Measurements from ENCODE around the gene LRRC25.
A peak's percentile ranks its signal among the peaks of the same experiment; 100 is the strongest.

Gene LRRC25

GRCh38 chr19:18397242-18398202, at the start of gene LRRC25:
LRRC25 (minus strand) TSS chr19:18397622; CDS start chr19:18396963, 659 bp downstream.
- DNase-seq (ENCODE audit: low spot score), result no peak

DNA sequence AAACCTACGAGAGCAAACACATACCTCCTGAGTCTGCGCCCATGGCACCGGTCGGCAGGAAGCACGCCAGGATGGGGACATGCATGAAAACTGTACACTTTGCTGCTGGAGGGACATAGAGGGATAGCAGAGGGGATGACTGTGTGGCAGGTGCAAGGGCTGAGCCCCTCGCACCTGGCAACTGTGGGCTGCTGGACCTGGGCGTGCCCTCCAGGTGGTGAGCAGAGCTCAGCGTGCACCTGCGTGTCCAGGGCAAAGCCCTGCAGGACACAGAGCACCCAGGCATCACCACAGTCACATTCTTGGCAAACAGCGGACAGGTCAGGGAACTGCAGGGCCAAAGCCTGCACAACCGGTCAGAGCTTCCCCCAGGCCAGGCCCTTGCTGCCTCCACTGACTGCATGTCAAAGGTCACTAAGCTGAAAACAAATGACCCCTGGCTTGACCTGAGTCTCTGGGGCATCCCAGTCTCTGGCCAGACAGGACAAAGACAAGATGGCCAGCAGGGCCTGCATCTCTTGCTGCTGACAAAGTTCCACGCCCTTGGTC, 49.5 kb upstream of the LRRC25 start:
- DNase-seq (ENCODE audit: low spot score), result no peak

DNA sequence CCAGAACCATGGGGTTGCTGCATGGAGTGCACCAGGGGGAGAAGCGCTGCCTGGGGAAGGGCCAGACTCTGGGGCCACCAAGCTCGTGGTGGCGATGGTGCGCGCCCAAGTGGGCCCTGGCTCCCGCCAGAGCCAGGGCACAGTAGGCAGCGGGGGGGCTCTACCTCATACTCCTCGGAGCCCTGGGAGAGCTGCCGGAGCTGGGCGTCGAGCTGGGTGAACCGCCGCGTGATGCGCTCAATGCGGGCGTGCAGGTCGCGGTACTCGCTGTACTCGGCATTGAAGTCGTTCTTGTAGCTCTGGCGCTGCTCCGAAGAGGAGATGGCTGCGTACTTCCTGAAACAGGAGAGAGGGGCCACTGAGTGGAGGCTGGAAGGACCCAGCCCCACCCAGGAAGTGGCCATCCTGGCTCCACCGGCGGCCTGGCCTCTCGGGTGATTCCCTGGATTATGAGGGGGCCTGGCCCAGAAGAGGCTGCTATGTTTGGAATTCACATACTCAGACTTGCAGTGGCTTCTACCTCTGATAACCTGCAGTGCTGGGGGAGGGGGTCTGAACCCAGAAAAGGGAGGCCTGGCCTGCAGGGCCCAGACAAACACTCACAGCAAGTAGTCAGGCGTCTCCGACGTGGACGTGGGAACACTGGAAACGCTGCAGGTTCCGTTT, 48.9 kb upstream of the LRRC25 start:
- DNase-seq (ENCODE audit: low spot score), result no peak

DNA sequence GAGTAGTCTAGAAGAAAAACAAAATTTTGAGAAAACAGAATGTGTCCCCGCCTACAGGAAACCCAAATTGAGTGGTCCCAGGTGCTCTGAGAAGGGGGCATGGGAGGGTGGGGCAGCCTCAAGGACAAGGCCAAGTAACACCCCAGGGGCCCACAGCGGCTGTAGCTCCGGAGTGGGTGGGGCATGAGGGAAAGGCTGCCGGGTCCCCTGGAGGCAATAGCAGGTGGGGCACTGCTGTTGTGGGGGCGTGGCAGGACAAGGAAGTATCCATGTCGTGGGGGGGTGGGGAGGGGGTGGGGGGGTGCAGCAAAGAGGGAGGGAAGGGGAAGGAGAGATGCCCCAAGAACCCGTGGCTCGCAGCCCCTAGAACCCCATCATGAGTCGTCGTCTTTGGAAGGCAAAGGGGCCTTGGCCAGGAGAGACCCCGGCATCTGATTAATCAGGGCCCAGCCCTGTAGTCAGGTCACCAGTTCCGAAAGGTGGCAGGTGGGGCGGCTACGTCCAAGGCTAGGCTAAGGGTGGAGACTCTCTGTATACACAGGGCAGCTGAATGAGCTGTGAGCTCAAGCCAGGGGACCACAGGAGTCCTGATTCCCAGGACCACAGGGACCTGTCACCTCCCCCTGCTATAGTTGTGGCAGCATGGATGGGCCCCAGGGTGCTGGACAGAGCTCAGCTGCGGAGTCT, 48.0 kb upstream of the LRRC25 start:
- no peak for DNase-seq (ENCODE audit: low spot score)

DNA sequence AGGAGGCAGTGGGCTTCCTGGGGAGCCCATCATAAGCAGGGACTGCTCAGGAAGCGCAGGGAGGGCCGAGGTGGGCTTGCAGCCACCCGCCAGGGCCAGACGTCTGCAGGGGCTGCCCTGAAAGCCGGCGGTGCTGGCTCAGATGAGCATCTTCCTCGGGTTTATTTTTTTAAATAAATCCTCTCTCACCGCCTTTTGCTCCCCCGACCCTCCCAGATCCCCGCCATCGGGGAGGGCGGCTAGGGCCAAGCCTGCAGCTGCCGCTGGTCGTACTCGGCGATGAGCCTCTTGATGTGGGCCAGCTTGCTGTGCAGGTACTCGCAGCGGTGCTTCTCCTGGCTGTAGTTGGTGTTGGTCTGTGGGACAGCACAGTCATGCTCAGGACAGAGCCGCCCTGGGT, 47.1 kb upstream of the LRRC25 start:
- DNase-seq (ENCODE audit: low spot score), result no peak

DNA sequence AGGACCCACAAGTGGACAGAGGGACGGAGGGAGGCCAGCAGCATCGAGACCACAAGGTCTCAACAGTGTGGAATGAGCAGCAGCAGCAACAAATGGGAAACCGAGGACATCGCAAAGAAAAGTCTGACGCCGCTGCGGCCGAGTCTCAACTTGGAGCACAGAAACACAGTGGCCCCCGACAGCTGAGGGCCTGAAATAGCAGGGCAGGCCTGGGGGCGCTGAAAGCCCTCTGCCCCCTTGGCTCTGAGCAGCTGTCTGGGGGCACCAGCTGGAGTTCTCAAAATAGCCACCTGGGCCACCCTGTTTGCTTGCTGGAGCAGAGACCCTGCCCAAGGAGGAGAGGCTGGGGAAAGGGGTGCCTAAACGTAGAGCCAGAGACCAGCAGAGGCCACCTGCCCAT, 46.4 kb upstream of the LRRC25 start:
- no peak for DNase-seq (ENCODE audit: low spot score)

- no peak for DNase-seq (ENCODE audit: low spot score)
Measured at GRCh38 chr19:18443406-18443805, 46.0 kb upstream of the LRRC25 start.

DNA sequence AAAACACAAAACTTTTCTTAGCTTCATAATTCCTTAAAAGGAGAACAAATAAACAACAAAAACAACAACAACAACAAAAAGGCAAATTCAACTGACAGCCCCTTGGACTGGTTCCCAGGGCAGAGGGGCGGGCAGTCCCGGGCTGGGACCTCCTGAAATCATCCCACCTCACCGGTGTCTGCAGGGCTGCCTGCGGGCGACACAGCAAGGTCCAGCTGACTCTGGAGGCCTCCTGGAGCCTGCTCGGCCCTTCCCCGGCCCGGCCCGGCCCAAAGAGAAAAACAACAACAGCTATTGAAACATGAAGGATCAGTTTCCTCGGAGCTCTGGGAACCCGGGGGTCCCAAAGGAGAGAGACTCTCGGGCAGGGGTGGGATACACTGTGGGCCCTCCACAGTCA, 45.5 kb upstream of the LRRC25 start:
- no peak for DNase-seq (ENCODE audit: low spot score)

- no peak for DNase-seq (ENCODE audit: low spot score)
Measured at GRCh38 chr19:18441804-18442788, 44.7 kb upstream of the LRRC25 start.

DNA sequence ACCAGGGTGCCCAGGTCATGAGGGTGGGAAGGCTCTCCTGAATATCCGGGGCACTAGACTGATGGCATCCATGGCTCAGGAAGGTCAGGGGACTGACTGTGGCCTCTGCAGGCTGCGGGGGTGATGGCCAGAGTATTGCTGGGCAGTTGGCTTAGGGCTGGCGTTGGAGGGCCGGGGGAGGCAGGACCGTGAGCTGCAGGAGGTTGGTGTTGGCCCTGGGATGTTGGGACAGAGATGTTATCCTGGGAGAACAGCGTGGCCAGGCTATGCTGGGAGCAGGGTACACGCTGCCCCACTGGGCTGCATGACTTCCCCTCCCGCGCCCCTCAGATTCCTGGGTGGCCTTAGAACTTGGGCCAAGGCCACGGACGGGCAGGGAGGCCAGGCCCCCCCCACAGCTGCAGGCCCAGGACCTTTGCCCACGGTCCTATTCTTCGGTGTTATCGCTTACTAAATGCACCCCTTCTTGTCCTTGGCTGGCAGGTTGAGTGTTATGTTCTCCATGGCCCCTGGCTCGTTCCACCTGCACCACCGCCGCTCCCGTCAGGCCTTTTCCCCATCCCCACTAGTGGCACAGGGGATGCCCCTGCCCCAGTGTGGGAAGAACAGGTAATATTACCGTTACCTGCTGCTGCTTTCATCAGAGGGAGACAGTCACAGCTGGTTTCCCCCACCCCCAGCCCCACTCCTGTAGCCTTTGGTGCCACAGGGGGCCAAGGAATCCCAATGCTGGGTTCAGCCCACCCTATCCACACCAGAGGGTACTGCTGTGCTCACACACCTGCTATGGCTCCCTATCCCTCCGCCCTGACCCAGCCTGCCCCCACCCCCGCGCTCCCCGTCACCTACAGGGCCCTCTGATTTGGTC, 43.7 kb upstream of the LRRC25 start:
- no peak for DNase-seq (ENCODE audit: low spot score)

GRCh38 chr19:18440415-18440877, 43.0 kb upstream of the LRRC25 start:
- peak; percentile 73 for DNase-seq (ENCODE audit: low spot score)

- DNase-seq (ENCODE audit: low spot score), result no peak
Measured at GRCh38 chr19:18439910-18440237, 42.5 kb upstream of the LRRC25 start.

- peak; percentile 64 for DNase-seq (ENCODE audit: low spot score)
Measured at GRCh38 chr19:18439025-18439909, 41.8 kb upstream of the LRRC25 start.

DNA sequence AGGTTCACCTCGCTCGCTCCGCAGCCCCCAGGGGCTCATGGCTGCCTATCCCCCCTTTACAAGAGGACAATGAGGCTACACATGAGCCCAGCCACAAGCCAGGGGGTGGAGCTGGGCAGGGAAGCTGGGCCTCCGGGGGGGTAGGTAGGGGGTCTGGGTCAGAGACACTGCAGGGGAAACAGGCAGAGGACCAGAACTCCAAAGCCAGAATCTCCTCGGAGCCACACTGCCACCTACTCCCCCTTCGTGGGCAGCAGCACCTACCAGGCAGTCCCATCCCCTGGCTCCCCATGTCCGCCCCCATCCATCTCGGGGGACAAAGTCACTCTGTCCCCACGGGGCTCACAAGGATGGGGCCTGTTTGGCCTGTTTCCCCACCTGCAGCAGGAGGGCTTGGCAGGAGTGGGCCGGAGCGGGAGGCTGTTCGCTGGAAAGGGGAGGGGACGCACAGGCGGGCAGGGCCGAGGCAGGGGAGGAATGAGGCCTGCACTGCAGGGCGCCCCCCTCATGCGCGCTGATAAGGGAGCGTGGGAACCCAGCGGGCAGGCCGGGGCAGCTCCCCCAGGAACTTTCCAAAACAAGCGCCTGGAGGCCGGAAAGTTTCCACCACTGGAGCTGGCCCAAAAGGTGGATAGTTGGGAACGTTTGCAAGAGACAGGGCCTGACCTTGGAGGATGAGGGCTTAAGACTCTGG, 41.1 kb upstream of the LRRC25 start:
- DNase-seq (ENCODE audit: low spot score), result no peak

- DNase-seq (ENCODE audit: low spot score), result peak; percentile 84
Measured at GRCh38 chr19:18437491-18438330, 40.3 kb upstream of the LRRC25 start, which contains the start of gene ISYNA1. ISYNA1 (minus strand) TSS chr19:18438133; CDS start chr19:18437979, 154 bp downstream.

- DNase-seq (ENCODE audit: low spot score), result peak; percentile 94
Measured at GRCh38 chr19:18436671-18437490, 39.5 kb upstream of the LRRC25 start.
